Inferior parietal cortex (tissue), 1 donor: Measurements from ENCODE around the gene AJAP1.

Source experiments
- DNase-seq: peaks from one replicate; pipeline ENCODE4 v3.0.0-alpha.2; 2016; ENCODE audit errors: extremely low spot score

The AJAP1 gene

DNA sequence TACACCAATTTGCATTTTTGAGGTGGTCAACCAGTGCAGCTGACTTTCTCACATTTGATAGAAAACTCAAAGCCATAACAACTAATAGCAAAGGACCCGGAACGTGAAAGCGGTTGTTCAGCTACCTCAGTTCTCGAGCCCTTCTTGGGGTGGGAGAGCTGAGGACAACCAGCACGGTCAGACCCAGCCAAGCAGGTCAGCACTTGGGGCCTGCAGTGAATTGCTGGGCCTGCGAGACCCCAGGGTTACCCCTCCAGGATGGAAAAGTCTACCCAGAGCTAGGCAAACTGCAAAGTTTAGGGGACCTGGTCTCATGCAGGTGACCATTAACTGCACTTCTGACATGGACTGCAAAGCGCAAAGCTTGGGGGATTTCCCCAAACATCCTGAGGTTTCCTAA lies 23.8 kb upstream of the AJAP1 start:
- DNase-seq, result no peak

DNA sequence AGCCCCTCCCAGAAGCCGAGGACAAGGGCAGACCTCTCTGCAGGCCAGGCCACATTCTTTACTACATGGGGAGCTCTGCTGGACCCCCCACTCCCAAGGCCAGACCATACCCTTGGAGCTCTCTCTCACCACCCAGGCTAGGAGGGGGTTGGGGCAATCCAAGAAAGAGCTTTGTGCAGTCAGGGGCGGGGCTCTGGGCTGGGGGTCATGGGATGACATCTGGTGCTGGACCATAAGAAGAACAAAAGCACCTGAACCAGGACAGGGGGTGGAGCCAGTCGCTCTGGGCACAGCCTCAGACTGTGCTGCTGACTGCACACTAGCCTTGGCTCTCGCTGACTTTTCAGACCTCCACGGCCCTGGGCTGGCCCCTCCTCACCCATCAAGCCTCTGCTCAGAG lies 23.1 kb upstream of the AJAP1 start:
- DNase-seq, result no peak

DNA sequence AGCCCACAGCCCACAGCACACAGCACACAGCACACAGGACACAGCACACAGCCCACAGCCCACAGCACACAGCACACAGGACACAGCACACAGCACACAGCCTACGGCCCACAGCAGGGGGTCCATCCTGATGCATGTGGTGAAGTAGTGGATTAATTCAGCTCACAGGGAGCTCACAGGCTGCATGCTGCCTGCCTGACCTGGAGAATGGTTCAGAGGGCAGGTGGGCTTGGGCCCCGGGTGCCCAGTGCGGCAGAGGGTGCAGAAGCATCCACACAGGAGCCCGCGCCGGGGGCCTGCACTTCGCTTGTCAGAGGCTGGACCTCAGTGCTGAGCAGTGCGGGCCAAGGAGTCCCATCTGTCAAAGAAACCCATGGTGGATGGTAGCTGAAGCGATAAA lies 21.1 kb upstream of the AJAP1 start:
- no peak for DNase-seq

DNA sequence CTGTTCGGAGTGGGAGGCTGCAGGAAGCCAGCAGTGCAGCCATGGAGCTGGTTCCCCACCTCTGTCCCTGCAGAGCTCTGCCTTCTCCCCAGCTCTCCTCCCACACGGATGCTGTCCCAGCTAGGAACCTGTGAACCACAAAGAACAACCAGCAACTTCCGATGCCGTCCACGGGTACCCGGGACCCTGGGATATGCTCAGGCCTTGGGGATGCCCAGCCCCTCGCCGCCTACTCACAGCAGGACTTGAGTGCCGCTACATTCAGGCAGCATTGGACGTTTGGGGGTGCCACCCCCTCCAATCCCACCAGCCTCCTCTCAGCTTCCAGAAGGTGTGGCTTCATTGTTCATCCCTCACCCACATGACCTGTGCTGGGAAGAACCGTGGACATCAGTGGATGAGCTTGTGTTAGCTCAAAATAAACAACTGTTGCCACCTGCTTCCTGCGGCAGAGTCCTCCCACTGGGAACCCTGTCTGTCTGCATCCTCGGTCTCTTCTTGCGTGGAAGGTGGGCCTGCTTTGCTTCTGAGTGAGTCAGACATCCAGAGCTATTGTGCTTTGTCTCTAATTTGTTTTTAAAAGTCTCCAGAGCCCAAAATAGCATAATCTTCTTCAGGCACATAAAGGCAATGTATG lies 20.1 kb upstream of the AJAP1 start:
- no peak for DNase-seq

DNA sequence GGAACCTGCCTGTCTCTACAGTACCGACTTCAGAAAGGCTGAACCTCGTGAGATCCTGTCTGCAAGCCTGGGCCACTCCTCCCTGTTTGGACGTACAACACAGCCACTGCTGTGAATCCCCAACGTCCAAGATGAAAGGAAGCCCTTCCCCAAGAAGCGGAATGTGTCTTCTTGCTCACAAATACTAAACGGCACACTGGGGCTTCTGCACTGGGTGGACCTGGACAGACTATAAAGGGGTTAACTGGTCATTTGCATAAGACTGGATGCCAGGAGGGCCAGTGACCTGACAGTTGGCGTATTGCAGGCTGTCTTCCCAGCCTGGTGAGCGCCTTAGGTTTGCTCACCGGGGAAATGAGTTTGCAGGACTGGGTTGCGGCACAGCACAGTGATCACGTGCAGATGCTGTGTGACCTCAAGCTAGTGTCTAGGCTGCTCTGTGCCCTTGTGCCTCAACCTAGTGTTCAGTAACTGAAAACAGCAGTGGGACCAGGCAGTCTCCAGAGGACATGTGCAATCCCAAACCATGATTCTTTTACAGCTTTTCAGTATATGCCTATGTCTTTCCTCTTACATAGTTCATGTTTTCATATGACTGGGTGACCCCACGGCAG lies 19.5 kb upstream of the AJAP1 start:
- no peak for DNase-seq

DNA sequence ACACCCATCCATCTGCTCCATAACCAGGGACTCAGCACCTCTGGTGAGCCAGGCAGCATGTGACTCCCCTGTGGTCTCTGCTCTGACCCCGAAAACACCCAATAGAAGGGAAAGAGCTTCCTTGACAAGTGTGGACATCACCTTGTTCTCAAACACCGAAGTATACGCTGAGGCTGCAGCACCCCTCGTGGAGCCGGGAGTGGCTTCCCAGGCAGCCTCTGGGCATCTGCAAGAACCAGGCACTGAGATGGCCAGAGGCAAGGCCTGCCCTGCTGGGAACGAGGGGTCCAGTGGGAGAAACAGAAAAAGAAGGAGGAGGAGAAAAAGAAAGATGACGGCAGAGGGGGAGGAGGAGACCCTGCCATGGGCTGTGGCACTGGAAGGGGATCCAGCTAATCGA lies 18.2 kb upstream of the AJAP1 start:
- no peak for DNase-seq

DNA sequence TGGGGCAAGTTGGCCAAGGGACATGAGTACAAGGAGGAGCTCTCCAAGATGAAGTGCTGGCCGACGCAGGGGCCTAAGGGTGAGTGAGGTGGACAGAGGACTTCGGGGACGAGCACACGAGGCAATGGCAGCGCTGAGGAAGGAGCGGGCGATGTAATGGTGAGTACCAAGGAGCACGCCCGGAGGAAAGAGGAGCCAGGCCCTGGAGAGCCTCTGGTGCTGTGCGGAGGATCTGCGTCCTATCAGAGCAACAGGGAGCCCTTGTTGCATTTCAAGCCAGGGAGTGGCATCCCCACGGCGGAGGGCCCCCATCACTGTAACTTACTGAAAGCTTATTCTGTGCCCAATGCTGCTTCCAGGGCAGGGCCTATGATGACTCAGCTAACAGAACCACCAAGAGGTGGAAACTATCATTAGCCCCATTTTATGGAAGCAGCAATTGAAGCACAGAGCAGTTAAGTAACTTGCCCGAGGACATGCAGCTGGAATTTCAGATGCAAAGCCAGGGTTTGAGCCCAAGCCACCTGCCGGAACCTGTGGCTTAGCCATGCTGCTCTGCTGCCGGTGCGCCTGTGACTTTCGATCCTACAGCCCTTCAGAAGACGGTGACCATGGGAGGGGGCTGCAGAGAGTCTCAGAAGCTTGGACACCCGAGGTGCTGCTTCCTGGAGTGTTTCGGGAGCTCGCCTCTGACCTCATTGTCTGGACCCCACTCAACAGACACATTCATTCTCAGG lies 17.6 kb upstream of the AJAP1 start:
- no peak for DNase-seq

DNA sequence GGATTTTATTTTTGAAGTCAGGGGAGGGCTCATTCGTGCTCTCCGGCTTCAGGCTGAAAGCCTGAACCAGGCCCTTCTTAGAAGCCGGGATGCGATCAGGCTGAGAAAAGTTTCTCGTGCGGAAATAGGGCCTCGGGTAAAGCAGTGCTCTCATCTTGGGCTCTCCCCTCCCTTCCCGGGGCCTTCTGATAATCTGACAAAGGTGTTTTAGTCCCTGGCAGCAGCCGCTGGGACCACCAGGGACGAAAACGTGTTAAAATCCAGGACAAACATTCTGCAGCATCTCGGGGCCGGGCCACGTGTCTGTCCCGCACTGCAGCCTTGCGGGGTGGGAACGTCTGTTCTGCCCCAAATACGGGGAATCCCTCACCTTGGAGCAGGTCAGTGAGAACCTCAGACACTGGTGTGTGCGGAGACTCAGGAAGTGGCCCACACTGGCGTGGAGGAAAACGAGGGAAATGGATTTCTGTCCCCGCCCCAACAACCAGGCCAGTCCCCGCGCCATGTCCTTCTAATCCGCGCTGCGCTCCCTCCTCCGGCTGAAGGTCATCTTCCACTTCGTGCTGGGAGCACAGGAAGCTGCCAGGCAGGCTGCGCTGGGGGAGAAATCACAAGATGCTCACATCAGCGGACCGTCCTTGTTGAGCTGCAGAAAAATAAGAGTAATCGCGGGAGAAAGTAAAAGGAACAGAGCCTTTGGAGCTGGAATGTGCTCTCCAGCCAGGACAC lies 16.6 kb upstream of the AJAP1 start:
- DNase-seq, result no peak

DNA sequence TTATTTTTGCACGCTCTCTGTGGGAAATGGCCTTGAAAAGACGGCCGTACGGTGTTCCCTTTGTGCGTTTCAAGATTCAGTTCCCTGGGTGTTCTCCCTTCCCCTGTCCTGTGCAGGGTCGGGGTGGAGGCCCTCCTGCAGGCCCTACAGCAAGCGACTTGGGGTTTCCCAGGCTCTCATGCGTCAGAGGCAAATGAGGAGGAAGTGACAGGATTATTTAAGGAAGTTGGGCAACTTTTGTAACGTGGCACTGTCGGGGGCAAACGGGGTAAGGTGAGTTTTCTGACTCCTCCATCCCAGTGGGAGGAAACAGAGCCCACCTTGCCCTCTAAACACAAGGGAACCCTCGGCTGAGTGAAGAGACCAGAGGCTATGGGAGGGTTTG lies 16.1 kb upstream of the AJAP1 start:
- no peak for DNase-seq

DNA sequence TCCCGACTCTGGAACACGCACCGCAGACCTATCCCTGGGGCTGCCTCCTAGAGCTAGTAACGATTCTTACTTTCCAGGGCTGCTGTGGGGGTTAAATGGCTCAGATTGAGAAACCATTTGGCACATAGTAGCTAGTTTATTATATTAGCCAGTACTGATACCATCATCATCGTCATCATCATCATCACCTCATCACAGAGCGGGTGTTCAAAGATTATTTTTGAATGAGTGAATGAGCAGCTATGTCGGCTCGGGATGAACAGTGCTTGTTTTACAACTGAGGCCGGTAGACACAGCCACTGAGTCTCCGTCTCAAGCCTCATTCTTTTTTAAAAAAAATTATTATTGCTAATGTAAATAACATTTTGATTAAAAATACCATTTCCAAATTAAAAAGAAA lies 13.5 kb upstream of the AJAP1 start:
- DNase-seq, result no peak

DNA sequence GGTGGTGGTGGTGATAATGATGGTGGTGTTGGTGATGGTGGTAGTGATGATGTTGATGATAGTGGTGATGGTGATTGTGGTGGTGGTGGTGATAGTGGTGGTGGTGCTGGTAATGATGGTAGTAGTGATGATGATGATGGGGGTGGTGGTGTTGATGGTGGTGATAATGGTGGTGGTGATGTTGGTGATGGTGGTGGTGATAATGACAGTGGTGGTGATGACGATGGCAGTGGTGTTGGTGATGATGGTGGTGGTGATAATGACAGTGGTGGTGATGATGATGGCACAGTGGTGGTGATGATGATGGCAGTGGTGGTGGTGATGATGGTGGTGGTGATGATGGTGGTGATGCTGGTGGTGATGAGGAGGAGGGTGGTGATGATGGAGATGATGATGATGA lies 7.0 kb upstream of the AJAP1 start:
- DNase-seq, result no peak

DNA sequence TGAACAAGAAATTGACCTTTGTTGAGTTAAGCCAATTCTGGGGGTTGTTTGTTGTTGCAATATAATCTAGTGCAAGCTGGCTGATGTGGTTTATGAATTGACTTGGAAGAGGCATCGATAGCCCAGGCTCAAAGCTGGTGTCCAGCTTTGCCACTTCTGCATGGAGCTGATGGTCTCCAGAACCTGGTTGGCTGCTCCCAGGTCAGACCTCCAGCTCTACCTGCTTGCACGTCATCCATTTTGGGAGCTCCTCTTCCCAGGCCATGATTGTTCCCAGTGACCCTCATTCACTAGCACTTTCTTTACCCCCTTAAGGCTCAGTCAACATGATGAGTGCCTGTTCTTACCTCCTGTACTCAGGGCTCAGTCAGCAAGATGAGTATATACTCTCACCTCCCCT lies 5.8 kb upstream of the AJAP1 start:
- DNase-seq, result no peak

DNA sequence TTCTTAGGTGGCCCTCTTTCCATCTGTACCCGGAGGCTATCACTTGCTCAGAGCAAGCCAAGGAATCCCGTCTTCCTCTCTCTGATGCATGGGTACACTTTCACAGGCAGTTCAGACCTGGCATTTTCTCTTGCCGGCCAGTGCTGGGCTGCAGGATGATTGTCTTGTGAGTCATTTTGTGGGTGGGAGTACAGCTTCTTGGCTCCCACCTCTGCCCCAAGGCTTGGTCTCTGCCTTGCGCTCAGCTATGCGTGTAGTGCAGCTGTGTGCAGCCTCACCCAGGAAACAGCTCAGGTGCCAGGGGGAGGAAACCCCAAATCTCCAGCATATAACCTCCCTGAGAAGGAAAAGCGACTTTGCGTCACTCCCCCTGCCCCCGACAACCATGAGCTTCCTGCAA lies 3.9 kb upstream of the AJAP1 start:
- no peak for DNase-seq

DNA sequence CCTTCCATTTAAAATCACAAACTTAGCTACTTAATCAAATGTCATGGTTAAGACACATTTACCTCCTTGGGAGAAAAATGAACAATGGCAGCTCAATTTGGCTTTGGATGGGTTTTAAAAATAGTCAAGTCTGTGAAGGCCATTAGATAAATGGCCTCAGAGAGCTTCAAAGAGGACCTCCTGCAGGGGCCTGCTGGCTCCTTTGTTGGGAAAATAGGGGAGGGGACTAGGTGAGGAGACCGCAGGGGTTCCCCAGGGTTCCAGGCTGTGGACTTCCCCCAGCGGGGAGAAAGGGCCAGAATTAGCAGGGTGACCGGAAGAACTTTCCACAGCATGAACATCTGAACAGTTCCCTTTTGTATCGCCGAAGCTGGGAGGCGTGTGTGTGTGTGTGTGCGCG lies 3.4 kb upstream of the AJAP1 start:
- no peak for DNase-seq

DNA sequence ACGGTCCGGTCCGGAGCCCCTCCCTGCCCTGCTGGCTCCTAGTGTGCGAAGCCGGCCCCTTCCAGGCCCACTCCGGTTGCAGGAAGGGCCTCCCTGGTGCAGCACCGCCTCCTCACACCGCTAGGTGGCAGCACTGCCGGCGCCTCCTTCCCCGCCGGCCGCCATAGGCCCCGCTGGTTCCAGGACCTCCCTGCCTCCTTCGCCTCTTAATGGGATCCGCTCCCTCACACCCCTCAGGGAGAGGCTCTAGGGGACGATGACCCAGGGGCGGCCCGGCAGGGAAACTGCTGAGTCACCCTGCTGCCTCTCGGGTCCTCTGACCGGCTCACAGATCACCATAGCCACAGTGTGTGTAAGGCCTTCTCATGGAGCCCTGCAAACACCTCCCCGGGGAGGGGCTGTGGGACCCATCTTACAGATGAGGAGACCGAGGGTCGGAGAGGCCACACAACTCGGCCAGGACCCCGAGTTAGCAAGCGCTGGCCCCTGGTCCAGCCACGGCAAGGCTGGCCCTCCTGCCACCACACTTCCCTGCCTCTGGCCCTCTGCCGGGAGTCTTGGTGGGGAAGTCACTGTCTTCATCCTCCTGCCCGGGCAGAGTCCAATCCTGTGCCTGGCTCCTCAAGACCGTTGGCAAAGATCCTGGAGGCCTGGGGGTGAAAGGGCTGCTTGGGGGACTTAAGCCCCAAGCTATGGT lies 1.6 kb upstream of the AJAP1 start:
- DNase-seq, result peak; percentile 74

DNA sequence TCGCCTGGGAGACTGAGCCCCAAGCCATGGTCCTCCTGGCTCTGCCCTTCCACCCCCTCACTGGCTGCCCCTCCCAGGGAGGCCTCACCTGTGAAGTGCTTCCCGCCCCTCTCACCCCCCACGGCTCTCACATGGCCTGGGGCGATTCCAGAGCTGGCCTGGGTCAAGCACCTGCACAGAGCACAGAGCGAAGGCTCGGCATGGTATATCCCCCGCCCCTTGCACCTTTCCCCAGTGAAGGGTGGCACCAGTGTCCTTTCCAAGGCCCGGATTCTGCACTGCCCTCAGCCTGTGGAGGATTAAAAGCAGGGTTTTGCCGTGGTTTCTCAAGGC lies 1.1 kb upstream of the AJAP1 start:
- no peak for DNase-seq

DNA sequence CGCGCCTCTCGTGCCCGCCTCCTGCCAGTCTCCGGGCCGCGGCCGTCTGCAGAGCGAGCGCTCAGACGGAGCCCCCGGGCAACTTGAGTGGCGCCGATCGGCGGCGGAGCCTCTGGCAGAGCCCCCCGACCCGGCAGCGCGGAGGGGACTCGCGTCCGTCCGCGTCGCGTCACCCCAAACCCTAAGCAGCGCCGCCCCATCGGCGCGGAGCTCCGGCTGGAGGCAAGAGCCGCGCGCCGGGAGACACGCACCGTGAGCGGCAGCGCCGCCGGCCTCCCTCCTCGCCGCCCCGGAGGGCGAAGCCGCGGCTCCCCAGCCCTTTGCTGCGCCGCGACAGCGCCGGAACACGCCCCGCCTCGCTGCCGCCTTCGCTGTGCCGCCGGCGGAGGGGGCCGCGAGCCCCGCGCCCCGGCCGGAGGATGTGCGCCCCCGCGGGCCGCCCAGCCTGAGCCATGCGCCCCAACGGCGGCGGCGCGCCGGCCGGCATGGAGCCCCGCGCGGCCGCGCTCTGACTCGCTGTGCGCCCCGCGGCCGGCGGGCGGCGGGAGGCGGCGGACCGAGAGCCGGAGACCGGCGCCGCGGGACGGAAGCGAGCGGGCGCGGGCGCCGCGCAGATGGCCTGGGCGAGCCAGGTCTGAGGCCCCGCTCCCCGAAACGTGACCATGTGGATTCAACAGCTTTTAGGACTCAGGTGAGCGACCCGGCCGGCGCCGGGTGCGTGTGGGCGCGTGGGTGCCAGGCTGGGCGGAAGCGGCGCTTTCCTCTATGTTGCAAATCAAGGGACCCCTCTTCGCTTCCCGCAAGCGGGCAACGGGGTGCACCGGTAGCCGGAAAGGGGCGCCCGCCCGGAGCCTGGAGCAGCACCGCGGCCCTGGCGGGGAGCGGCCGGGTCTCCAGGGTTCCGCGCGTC lies 610 bp downstream of the AJAP1 start:
- no peak for DNase-seq

DNA sequence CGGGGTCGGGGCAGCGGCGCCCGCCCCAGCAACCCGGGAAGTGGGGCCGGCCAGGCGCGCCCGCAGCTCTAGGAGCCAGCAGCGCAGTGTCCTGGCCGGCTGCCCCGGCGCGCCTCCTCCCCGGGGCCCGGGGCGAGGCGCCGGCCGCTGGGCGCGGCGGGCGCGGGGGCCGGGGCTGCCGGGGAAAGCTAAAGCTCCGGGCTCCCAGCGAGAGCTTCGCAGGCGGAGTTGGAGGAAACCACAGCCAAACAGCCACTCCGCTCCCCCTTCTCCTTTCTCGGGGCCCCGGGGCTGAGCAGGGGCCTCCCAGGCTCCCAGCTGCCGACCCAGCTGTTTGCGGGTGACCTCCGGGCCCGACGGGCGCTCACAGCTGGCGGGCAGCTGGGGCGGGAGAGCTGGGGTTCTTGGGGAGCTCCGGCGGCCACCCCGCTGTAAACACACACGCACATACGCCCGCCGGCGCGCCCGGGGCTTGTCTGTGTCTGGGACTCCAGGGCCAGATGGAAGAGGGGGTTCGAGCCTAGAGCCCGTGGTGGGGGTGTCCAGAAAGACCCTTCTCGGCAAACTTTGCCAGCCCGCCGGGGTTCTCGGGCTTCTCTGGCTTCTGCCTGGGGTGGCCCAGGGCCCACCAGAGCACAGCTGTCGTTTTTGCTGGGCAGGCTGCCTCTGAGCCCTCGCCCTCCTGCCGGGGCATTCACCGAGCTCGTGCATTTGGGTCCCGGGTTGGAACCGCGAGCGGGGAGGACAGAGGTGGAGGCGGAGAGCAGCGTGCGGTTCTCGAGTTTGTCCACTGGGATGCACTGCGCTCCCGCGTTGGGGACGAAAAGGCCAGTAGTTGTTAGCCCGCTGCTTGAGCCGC lies 1.5 kb downstream of the AJAP1 start:
- DNase-seq, result peak; percentile 89

DNA sequence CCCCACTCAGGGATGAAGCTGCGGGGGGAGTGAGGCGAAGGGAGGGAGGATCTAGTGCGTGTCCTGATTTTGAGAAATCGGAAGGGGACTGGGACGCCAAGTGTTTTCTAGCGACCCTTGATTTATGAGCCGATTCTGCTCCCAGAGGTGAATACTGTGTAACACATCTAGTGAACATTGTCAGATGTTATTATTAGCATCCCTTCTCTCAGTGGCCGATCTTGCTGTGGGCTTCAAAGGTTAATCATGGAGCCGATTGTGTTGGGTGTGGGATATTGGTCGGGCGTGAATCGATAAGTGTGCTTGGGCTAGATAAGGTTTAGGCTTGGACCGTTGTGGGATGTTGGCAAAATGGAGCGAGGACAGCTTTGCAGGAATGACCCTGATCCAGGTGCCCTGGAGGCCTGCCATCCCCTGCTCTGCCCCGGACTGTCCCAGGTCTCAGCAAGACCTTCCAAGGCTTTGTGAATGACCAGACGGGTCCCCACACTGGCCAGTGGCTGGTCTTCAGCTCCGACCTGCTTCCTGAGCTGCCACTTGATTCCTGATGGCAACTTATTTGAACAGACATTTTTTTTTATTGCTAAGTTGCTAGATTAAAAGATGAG lies 2.2 kb downstream of the AJAP1 start:
- DNase-seq, result no peak

DNA sequence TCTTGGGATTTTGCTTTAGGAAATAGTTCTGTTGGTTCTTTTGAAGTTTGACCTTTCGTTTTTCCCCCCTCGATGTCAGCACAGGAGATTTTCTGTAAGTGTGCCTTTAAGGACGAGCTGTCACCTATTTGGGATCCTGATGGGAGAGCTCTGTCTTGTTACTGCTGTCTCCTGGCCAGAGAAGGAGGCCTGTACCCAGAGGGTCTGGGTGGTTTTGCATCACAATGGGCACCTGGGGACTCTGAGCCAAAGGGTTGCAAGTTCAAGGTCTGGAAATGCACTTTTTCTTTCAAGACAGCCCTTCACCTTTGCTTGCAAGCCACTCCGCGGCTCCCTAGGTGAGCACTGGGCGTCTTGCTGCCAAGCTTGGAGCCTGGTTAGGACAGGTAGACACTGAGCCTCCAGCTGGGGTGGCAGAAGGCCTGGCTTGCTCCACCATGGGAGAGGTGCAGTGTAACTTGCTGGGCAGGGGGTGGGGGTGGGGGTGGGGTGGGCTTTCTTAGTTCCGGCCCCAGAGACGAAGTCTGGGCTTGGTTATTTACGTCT lies 2.9 kb downstream of the AJAP1 start:
- no peak for DNase-seq
